ENCODE measurements around the gene MALL.
"Not testable (repeated sequence)": the region's sequence is repeated elsewhere in the genome, so short reads cannot be mapped to it uniquely, and the experiment has no call there.

The MALL gene

GRCh38 chr2:110049769-110050168 lies 65.9 kb downstream of the MALL start:
- not testable (repeated sequence) for DNase-seq

DNA sequence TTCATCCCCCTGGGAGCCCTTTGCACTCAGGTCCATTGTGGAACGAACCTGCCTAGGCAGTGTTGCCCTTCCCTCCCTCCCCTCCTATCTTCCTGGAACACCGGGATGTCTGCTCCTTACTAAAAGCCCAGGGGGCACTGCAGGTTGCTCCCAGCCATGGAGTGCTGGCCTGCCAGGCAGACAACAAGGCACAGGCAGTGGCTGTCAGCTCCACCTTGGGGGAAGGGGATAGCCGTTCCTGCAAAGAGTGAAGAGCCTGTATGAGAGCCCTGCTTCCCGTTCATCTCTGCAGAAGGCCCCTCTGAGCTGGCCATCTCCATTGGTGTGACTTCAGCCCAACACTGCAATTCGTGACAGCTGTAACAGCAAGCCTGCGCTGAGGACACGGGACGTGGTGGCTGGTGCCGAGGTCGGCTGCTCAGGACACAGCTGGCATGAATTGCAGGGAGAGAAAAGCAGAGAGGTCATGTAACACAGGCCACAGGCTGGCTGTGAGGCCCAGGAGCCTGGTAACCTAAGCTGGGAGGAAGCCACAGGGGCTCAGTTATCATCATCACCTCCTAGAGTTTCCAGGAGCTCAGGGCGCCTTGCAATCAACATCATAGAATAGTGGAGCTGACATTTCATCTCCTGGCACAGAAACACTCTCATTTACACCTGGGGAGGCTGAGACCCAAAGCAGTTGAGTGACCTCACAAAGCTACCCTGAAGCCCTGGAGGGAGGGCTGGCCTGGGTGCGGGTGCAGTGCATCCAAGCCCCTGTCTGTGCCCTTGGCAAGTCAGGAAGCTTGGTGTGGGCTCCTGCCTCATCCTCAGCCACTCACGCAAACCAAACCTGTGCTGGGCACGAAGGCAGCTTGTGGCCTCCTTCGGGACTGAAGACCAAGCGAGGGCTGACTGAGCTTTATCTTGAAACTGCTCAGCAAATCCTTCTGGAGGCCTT lies 67.1 kb downstream of the MALL start:
- not testable (repeated sequence) for DNase-seq

- not testable (repeated sequence) for DNase-seq
These were observed 68.4 kb downstream of the MALL start for GRCh38 chr2:110047225-110047624.

DNA sequence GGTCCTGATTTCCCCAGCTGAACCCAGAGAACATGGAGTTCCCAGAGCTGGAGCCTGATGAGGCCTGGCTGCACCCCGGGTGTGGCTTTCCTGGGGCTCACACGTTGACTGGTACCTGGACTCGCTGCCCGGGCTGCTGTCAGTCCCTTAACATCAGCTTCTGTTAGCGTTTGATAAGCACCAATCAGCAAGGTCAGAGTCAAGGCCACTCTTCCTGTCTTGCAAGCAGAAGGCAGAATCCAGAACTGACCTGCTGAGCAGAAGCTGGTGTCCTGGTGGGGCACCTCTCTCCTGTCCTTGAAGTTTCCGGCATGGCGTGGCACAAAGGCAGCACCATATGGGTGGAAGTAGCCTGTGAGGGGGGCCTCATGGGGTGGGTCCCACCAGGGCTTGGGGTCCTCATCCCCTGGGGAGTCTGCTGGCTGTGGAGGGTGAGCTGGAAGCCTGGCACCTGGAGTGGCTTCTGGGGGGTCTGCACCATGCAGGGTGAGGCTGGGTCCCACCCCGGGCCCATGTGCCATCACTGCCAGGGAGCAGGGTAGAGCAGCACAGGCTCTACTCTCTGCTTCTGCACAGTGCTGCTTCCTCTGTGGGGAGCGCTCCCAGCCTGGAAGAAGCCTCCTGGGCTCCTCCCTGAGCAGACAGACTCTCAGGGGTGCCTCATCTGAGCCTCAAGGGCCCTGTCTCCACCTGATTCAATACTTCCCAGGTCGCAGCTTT lies 73.5 kb downstream of the MALL start:
- not testable (repeated sequence) for DNase-seq

- DNase-seq = not testable (repeated sequence)
These were observed 78.3 kb downstream of the MALL start for GRCh38 chr2:110037336-110037735.

- not testable (repeated sequence) for DNase-seq
These were observed 80.2 kb downstream of the MALL start for GRCh38 chr2:110035384-110035783.

- DNase-seq = not testable (repeated sequence)
These were observed 80.7 kb downstream of the MALL start for GRCh38 chr2:110034935-110035334.

All from CD4-positive, alpha-beta T cell treated with Interleukin-17A for 1 hour (primary cell).